NT2/D1 (cell line): ENCODE measurements around the gene GADD45B.

Experiments
- SUZ12 ChIP-seq: IDR thresholded peaks from 2 replicates; pipeline ENCODE4 v1.6.1; 2011; ENCODE audit not compliant: insufficient read length, insufficient read depth; ENCODE audit errors: extremely low read depth
- YY1 ChIP-seq: IDR thresholded peaks from 2 replicates; pipeline ENCODE4 v1.6.1; 2011; ENCODE audit not compliant: insufficient read length, insufficient read depth
- ZNF274 ChIP-seq: IDR thresholded peaks from 2 replicates; pipeline ENCODE4 v1.6.1; 2011; ENCODE audit warnings: mild to moderate bottlenecking, low read depth, low read length

DNA sequence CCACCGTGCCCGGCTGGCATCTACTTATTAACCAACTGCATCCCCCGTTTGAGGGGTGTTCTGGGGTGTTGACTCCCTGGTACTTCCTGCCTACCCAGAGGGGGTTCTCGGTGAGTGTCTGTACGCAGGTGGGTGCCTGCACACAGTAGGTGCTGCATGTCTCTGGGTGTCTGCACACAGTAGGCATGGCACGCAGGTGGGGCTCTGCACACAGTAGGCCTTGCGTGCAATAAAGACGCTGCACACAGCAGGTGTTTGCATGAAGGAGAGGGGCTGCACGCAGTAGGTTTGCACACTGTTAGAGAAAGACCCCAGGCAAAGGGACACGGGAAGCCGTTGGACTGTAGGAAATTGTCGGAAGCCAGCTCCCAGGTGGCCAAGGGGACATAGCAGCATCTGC lies 11.2 kb downstream of the GADD45B start:
- TF ChIP-seq ZNF274 (no peak), YY1 (no peak), SUZ12 (no peak)
